Activated T-helper 17 cell treated with anti-CD3 and anti-CD28 coated beads, Interleukin-2, amount 50 U/mL, for 72 hours (primary cell): ENCODE measurements around the gene TMEM44. TPM values are rescaled to one million over a fixed set of nuclear protein-coding genes. Genes with fewer than 3 reads are reported as not detected.
A peak's percentile ranks its signal among the peaks of the same experiment; 100 is the strongest.

Source experiments
- ATAC-seq: fragments of 150-1000 bp; cut with Tn5 transposase; replicated peaks from 2 replicates; pipeline ENCODE4 v1.10.0; 2021; ENCODE audit warnings: mild to moderate bottlenecking, moderate library complexity
- H3K27ac Mint-ChIP-seq: one replicate; pipeline ENCODE4 v1.8.0; 2022; ENCODE audit warnings: mixed read lengths
- H3K27me3 Mint-ChIP-seq: one replicate; pipeline ENCODE4 v1.8.0; 2022; ENCODE audit warnings: mixed read lengths
- H3K36me3 Mint-ChIP-seq: one replicate; pipeline ENCODE4 v1.8.0; 2022; ENCODE audit warnings: low read depth, mild to moderate bottlenecking, mixed read lengths
- H3K4me1 Mint-ChIP-seq: one replicate; pipeline ENCODE4 v1.8.0; 2022; ENCODE audit warnings: mixed read lengths
- H3K4me3 Mint-ChIP-seq: one replicate; pipeline ENCODE4 v1.8.0; 2022; ENCODE audit warnings: mild to moderate bottlenecking, mixed read lengths
- H3K9me3 Mint-ChIP-seq: one replicate; pipeline ENCODE4 v1.8.0; 2022; ENCODE audit warnings: mixed read lengths
- total RNA-seq, 2 donors: library from RNA; stranded (reverse); gene quantifications; one replicate each; pipeline ENCODE4 v1.2.3, GENCODE V29; 2022

The TMEM44 gene
- total RNA-seq, 2 donors from 2014 or later: 6.6 to 11.1 TPM

- ATAC-seq: no peak
- Mint-ChIP-seq H3K36me3 (peaks cover 96% of the 10 kb centered on the region), H3K27ac (no peak overlapping the region), H3K9me3 (no peaks in the 10 kb centered on the region), H3K27me3 (no peaks in the 10 kb centered on the region), H3K4me1 (peaks cover 4% of the 10 kb centered on the region), H3K4me3 (no peak overlapping the region)
Measured at GRCh38 chr3:194661946-194662345, 28.7 kb upstream of the TMEM44 start.

DNA sequence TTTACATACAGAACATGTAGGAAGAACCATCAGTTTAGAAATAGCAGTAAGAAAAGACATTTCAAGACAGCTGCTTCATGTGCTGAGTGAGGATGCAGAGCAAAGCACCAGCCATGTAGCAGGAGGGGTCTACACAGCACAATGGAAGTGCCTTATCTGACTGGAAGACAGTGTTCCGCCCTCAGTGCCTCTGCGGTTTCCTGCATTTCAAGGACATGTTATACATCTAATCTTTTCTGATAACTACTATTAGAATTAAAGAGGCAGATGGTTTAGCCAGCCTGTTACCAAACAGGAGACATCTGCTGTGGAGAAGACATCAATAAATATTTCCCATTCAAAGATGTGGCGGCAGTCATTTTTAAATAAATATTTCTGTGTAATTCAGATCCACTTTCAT is 28.2 kb upstream of the TMEM44 start:
- ATAC-seq: no peak
- no peak overlapping the region for H3K4me3 Mint-ChIP-seq
- no peaks in the 10 kb centered on the region for H3K9me3 Mint-ChIP-seq
- no peaks in the 10 kb centered on the region for H3K27me3 Mint-ChIP-seq
- peaks cover 96% of the 10 kb centered on the region for H3K36me3 Mint-ChIP-seq
- peaks cover 4% of the 10 kb centered on the region for H3K4me1 Mint-ChIP-seq
- H3K27ac Mint-ChIP-seq: no peak overlapping the region

DNA sequence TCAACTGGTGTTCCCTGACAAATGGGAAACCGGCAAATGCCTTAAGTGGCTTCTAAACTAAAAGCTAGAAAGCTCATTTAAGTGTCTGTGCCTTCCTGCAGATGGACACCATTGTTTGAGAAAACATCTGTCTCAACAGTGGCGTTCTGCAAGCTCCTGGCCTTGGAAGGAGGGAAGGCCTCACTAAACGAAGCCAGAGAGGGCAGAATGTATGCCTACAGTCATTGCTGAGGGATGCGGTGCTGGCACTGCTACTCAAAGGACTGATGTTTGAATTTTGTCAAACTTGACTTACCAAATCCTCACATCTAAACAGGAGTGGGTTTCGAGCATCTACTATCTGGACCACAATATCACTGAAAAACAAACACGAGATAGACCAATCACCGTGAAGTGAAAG is 26.6 kb upstream of the TMEM44 start:
- Mint-ChIP-seq H3K4me3 (no peak overlapping the region), H3K27me3 (no peaks in the 10 kb centered on the region), H3K27ac (peak overlapping the region; percentile 49), H3K9me3 (no peaks in the 10 kb centered on the region), H3K36me3 (peaks cover 96% of the 10 kb centered on the region), H3K4me1 (peaks cover 6% of the 10 kb centered on the region)
- no peak for ATAC-seq

GRCh38 chr3:194658477-194659242 is 25.4 kb upstream of the TMEM44 start:
- H3K27ac Mint-ChIP-seq: no peak overlapping the region
- no peak overlapping the region for H3K4me3 Mint-ChIP-seq
- peaks cover 96% of the 10 kb centered on the region for H3K36me3 Mint-ChIP-seq
- no peaks in the 10 kb centered on the region for H3K27me3 Mint-ChIP-seq
- ATAC-seq: no peak
- peaks cover 18% of the 10 kb centered on the region for H3K4me1 Mint-ChIP-seq
- H3K9me3 Mint-ChIP-seq: no peaks in the 10 kb centered on the region

DNA sequence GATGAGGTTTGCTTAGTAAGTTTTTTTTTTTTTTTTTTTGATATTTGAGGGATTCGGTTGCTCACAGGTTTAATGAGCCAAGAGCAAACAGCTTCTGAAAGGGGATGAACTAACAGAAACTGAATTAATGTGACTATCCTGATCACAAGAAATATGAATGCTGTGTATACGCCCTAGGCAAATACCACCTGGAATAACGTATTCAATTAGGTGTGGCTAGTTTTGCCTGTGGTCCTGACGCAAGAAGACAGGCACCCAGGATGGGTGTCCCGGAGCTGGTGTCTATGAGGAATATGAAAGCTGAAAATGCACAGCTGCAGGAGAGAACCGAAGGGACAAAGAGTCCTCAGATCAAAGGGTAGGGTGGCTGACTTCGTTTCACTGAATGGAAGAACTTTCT is 24.2 kb upstream of the TMEM44 start:
- peaks cover 22% of the 10 kb centered on the region for H3K4me1 Mint-ChIP-seq

DNA sequence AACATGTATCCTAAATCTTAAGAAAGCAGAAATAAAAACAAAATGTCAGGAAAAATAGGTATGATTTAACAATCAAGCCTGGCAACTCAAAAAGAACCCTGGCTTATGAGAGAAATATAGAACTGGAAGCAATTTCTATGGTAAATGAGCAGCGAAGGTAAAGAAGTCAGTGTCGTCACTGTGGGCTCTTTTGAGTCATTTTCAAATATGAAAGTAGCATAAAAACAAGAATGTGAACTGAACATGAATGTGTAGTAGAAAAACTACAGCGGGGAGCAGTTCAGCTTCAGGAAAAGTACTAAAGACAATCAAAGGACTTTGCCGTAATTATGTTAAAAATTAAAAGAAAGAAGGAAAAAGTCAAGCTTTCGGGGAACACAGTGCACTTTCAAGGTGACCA is 21.2 kb upstream of the TMEM44 start:
- Mint-ChIP-seq H3K36me3 (peaks cover 100% of the 10 kb centered on the region), H3K9me3 (no peaks in the 10 kb centered on the region), H3K27me3 (no peaks in the 10 kb centered on the region), H3K4me3 (peak overlapping the region; percentile 80), H3K27ac (peak overlapping the region; percentile 96), H3K4me1 (peaks cover 22% of the 10 kb centered on the region)
- peak; percentile 96 for ATAC-seq

More for the DNA sequence above, 24.2 kb upstream of the TMEM44 start:
- Mint-ChIP-seq H3K27me3 (no peaks in the 10 kb centered on the region), H3K4me3 (no peak overlapping the region), H3K9me3 (no peaks in the 10 kb centered on the region), H3K36me3 (peaks cover 98% of the 10 kb centered on the region), H3K27ac (no peak overlapping the region)
- no peak for ATAC-seq

- peak overlapping the region; percentile 58 for H3K27ac Mint-ChIP-seq
- no peaks in the 10 kb centered on the region for H3K27me3 Mint-ChIP-seq
- H3K4me3 Mint-ChIP-seq: no peak overlapping the region
- H3K36me3 Mint-ChIP-seq: peaks cover 98% of the 10 kb centered on the region
- H3K4me1 Mint-ChIP-seq: no peaks in the 10 kb centered on the region
- no peak for ATAC-seq
- H3K9me3 Mint-ChIP-seq: no peaks in the 10 kb centered on the region
Measured at GRCh38 chr3:194647747-194648146, 14.5 kb upstream of the TMEM44 start.

DNA sequence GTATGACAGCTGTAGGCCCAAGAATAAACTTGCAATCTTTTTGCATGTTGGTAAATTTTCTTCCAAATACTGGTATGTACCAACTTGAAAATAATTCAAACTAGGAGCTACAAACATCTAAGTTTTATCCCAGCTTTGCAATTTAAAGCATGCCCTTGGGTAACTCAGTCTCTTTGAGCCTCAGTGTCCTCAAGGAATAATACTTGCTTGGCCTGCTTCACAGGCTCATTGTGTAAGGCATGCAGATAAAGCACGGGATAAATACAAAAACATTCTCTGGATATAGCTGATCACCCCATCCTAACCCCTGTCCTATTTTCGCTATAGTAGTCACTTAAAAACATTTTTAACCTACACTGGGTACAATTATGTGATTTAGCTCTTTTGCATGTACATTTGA is 9.6 kb upstream of the TMEM44 start:
- Mint-ChIP-seq H3K27ac (no peak overlapping the region), H3K9me3 (no peaks in the 10 kb centered on the region), H3K4me1 (peaks cover 4% of the 10 kb centered on the region), H3K36me3 (peaks cover 87% of the 10 kb centered on the region), H3K27me3 (no peaks in the 10 kb centered on the region), H3K4me3 (no peak overlapping the region)
- ATAC-seq: no peak

GRCh38 chr3:194640829-194641228 is 7.6 kb upstream of the TMEM44 start:
- no peak for ATAC-seq
- Mint-ChIP-seq H3K4me1 (peaks cover 4% of the 10 kb centered on the region), H3K27ac (no peak overlapping the region), H3K36me3 (peaks cover 69% of the 10 kb centered on the region), H3K27me3 (no peaks in the 10 kb centered on the region), H3K4me3 (no peak overlapping the region), H3K9me3 (no peaks in the 10 kb centered on the region)

- peak overlapping the region; percentile 7 for H3K27ac Mint-ChIP-seq
- no peaks in the 10 kb centered on the region for H3K9me3 Mint-ChIP-seq
- no peak overlapping the region for H3K4me3 Mint-ChIP-seq
- H3K4me1 Mint-ChIP-seq: peaks cover 4% of the 10 kb centered on the region
- no peaks in the 10 kb centered on the region for H3K27me3 Mint-ChIP-seq
- peaks cover 52% of the 10 kb centered on the region for H3K36me3 Mint-ChIP-seq
- no peak for ATAC-seq
Measured at GRCh38 chr3:194638991-194639605, 5.9 kb upstream of the TMEM44 start.

DNA sequence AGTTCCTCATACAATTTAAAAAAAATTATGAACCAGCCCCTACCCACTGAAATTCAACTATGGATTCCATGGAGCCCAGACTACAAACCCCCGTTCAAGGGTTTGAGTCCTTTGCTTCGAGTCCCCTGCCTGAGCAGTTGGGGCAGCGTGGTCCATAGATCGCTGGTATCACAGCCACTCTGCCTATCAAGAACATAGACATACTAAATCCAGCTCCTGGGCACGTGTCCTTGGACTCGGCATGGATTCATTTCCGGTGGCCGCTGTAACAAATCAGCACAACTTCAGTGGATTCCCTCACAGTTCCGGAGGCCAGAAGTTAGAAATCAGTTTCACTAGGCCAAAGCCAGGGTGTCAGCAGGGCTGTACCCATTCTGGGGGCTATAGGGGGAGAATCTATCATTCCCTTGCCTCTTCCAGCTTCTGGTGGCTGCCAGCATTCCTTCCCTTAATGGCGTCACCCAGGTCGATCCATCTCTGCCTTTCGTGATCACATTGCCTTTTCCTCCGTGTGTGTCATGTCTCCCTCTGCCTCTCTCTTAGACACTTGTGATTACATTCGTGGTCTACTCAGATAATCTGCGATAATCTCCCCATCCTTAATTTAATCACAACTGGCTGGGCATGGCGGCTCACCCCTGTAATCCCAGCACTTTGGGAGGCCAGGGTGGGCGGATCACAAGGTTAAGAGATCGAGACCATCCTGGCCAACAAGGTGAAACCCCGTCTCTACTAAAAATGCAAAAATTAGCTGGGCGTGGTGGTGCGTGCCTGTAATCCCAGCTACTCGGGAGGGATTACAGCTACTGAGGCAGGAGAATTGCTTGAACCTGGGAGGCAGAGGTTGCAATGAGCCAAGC is 4.6 kb upstream of the TMEM44 start:
- Mint-ChIP-seq H3K4me1 (peaks cover 4% of the 10 kb centered on the region), H3K36me3 (peaks cover 38% of the 10 kb centered on the region), H3K4me3 (no peak overlapping the region), H3K27me3 (no peaks in the 10 kb centered on the region), H3K27ac (peak overlapping the region; percentile 56), H3K9me3 (no peaks in the 10 kb centered on the region)
- ATAC-seq: no peak

- H3K36me3 Mint-ChIP-seq: peaks cover 31% of the 10 kb centered on the region
- H3K4me1 Mint-ChIP-seq: peaks cover 2% of the 10 kb centered on the region
- no peaks in the 10 kb centered on the region for H3K27me3 Mint-ChIP-seq
- no peak overlapping the region for H3K4me3 Mint-ChIP-seq
- H3K27ac Mint-ChIP-seq: peak overlapping the region; percentile 56
- ATAC-seq: no peak
- H3K9me3 Mint-ChIP-seq: no peaks in the 10 kb centered on the region
Measured at GRCh38 chr3:194637066-194637465, 3.8 kb upstream of the TMEM44 start.

DNA sequence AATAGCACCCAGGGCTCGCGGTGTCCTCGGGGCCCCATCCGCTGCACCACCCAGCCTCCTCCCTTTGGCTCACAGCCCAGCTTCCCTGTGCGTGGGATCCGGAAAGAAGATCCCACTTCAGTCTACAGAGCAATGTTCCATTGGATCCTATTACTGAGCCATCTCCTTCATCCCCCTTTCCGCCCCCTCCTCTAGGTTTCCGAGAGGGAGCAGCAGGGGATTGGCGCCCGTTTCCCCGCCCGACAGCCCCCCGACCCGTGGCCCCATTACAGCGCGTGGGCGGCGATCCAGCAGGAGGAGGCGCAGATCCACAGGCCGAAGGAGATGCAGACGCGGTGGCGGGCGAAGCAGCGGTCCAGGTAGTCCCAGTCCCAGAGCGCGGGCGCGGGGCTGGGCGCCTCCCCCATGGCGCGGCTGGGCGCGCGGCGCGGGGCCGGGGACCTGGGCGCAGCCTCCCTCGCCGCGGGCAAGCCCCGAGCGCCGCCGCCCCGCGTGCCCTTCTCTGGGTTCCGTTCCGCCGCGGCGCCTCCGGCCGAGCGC is 340 bp downstream of the TMEM44 start:
- Mint-ChIP-seq H3K9me3 (no peaks in the 10 kb centered on the region), H3K36me3 (no peaks in the 10 kb centered on the region), H3K4me1 (no peaks in the 10 kb centered on the region), H3K27me3 (no peaks in the 10 kb centered on the region), H3K27ac (no peak overlapping the region), H3K4me3 (peak overlapping the region; percentile 82)
- ATAC-seq: peak; percentile 71

- Mint-ChIP-seq H3K27me3 (no peaks in the 10 kb centered on the region), H3K27ac (no peak overlapping the region), H3K4me3 (peak overlapping the region; percentile 82), H3K36me3 (no peaks in the 10 kb centered on the region), H3K4me1 (no peaks in the 10 kb centered on the region), H3K9me3 (no peaks in the 10 kb centered on the region)
- ATAC-seq: peak; percentile 21
Measured at GRCh38 chr3:194632226-194632808, 902 bp downstream of the TMEM44 start.
